Measurements from ENCODE around the gene CYCS. TPM values are rescaled to one million over a fixed set of nuclear protein-coding genes. Genes with fewer than 3 reads are reported as not detected.

The CYCS gene
- total and polyA plus RNA-seq, 10 of the 15 experiments (the other 5 are each of a cell fraction or from before 2014, with no cell fraction given): 113 to 952 (median 356) TPM

GRCh38 chr7:25148772-25149575 is 23.9 kb upstream of the CYCS start:
- CTCF ChIA-PET: no interaction called here
- no peak overlapping the region for H3K9ac ChIP-seq (ENCODE audit: control insufficient read depth, insufficient read depth, low read length)
- no peaks in the 10 kb centered on the region for H4K20me1 ChIP-seq (ENCODE audit: control insufficient read depth, insufficient read depth)
- FAIRE-seq: no peak
- no peak for DNase-seq (ENCODE audit: low read depth, low spot score)
- no peaks in the 10 kb centered on the region for H3K79me2 ChIP-seq (ENCODE audit: control insufficient read depth, insufficient read depth, low read length)
- in situ Hi-C loops (cut with MboI): no loop called here
- no peaks in the 10 kb centered on the region for H3K36me3 ChIP-seq (ENCODE audit: control insufficient read depth in 2 of 2, insufficient read depth in 2 of 2, low read length in 1 of 2)
- H3K27ac ChIP-seq (ENCODE audit: control insufficient read depth, insufficient read depth): no peak overlapping the region
- H3K9me3 ChIP-seq (replicated peaks; ENCODE audit: control insufficient read depth, insufficient read depth, low read length): no peaks in the 10 kb centered on the region; the same call in 2 of the 3 replicates
- SMC1A ChIA-PET (ENCODE audit: uncharacterized antibody, unreplicated experiment): interaction anchor here (1.3 kb wide), 1 partner anchor 22 kb away, joined by 3 read pairs; no protein-coding TSS in a partner anchor
- RAD21 ChIA-PET (ENCODE audit: unreplicated experiment): no interaction called here
- ATAC-seq: peak; percentile 43; the same call in 1 of the 3 replicates
- no peak overlapping the region for H2AFZ ChIP-seq (ENCODE audit: control insufficient read depth, low read depth, low read length)
- POLR2A ChIA-PET: no interaction called here
- intact Hi-C loops (cut with micrococcal nuclease; ENCODE audit: unreplicated experiment): no loop called here
- WGBS (ENCODE audit: insufficient coverage, insufficient replicate concordance, low lambda C conversion rate, missing lambda C conversion rate): 86% methylated on average over 5 of the region's 5 CpGs
- no peak overlapping the region for H3K4me2 ChIP-seq (ENCODE audit: control insufficient read depth, insufficient read depth)
- BruUV-seq (replicated peaks): no TSS peak
- no peaks in the 10 kb centered on the region for H3K27me3 ChIP-seq (replicated peaks in 1 of 2; ENCODE audit: control insufficient read depth in 2 of 2, insufficient read depth in 2 of 2, low read length in 1 of 2)
- no peak overlapping the region for H3K4me3 ChIP-seq
- H3K4me1 ChIP-seq (ENCODE audit: control insufficient read depth, insufficient read depth, low read length): no peaks in the 10 kb centered on the region
- TF ChIP-seq BHLHE40 (IDR thresholded peaks at IDR 0.05; ENCODE audit: borderline replicate concordance in 1 of 2, low read depth in 2 of 2, low read length in 1 of 2) (no peak), NRF1 (conservative IDR thresholded peaks at IDR 0.05; ENCODE audit: low read depth, low read length) (no peak), TBL1XR1 (IDR thresholded peaks at IDR 0.05; ENCODE audit: low read depth, low read length) (no peak), ZBTB40 (IDR thresholded peaks at IDR 0.05; ENCODE audit: borderline replicate concordance) (no peak), PKNOX1 (IDR thresholded peaks at IDR 0.05) (peak; percentile 86), NFYB (IDR thresholded peaks at IDR 0.05; ENCODE audit: insufficient read depth, low read depth, low read length) (0 out of 2 replicates have a peak, but pooled peaks have one; percentile 40), SPI1 (IDR thresholded peaks at IDR 0.05; ENCODE audit: borderline replicate concordance, insufficient read depth, low read depth, low read length) (0 out of 2 replicates have a peak, but pooled peaks have one; percentile 7), ZBTB33 (IDR thresholded peaks at IDR 0.05) (peak; percentile 90; the same call in 1 of the 2 replicates), JUNB (IDR thresholded peaks at IDR 0.05) (no peak), BCL11A (IDR thresholded peaks at IDR 0.05; ENCODE audit: low read depth, low read length) (no peak), BRCA1 (IDR thresholded peaks at IDR 0.05; ENCODE audit: low read depth, low read length) (no peak), ZNF274 (IDR thresholded peaks at IDR 0.05; ENCODE audit: insufficient read depth, insufficient read length) (no peak)
